Mammary epithelial cell (primary cell): ENCODE results near the gene PARG.
"Not testable (repeated sequence)": the region's sequence is repeated elsewhere in the genome, so short reads cannot be mapped to it uniquely, and the experiment has no call there.

Experiments used
- CTCF ChIP-seq, 2 donors: IDR thresholded peaks in 1 of 2; conservative IDR thresholded peaks in 1 of 2; 2 replicates each; pipeline ENCODE4 v1.5.1; 2011 to 2012; ENCODE audit warnings: inconsistent platforms in 2 of 2, low read length in 2 of 2, mild to moderate bottlenecking in 2 of 2, control low read depth in 1 of 2, low read depth in 1 of 2; ENCODE audit not compliant: insufficient read depth in 1 of 2; ENCODE audit errors: extremely low read depth in 1 of 2
- EZH2 ChIP-seq: IDR thresholded peaks from 2 replicates; pipeline ENCODE4 v1.6.1; 2012; ENCODE audit warnings: low read length, inconsistent platforms, borderline replicate concordance

- TF ChIP-seq CTCF (conservative IDR thresholded peaks at IDR 0.05 in 1 of 2, IDR thresholded peaks at IDR 0.05 in 1 of 2; ENCODE audit: extremely low read depth in 1 of 2, insufficient read depth in 1 of 2, low read depth in 1 of 2, low read length in 2 of 2); EZH2: not testable (repeated sequence)
Observed at GRCh38 chr10:49882327-49882726, 59.5 kb downstream of the PARG start.
